Lower leg skin (tissue), 4 donors: ENCODE results near the gene IFNGR1. TPM values are rescaled to one million over a fixed set of nuclear protein-coding genes. Genes with fewer than 3 reads are reported as not detected.

ENCODE experiments used
- DNase-seq, 2 donors: peaks; one replicate each; pipeline ENCODE4 v3.0.0-alpha.2; 2019; ENCODE audit warnings: low spot score in 2 of 2
- H3K4me3 ChIP-seq: fragments of 200-600 bp; sonication (generic); 2 replicates; pipeline ENCODE4 v1.5.1; 2017; ENCODE audit warnings: mild to moderate bottlenecking, low read depth; ENCODE audit not compliant: poor library complexity, severe bottlenecking
- CTCF ChIP-seq, 3 donors: fragments of 450-650 bp; IDR thresholded peaks; one replicate each; pipeline ENCODE4 v1.5.1; 2016; ENCODE audit warnings: antibody characterized with exemption in 3 of 3, mild to moderate bottlenecking in 3 of 3, moderate library complexity in 2 of 3
- POLR2A ChIP-seq, 2 donors: fragments of 450-650 bp; IDR thresholded peaks; one replicate each; pipeline ENCODE4 v1.6.1; 2016 to 2017; ENCODE audit warnings: antibody characterized with exemption in 2 of 2, mild to moderate bottlenecking in 1 of 2, moderate library complexity in 1 of 2
- WGBS, 2 donors: methylation state at CpG; one replicate each; pipeline ENCODE4 v1.1.5; 2018; 5-methylcytosine and 5-hydroxymethylcytosine counted together
- intact Hi-C: fragments of 100-400 bp; cut with DNase I; formaldehyde crosslinking; loops from one replicate; pipeline ENCODE4 v1.15.0; 2023; ENCODE audit warnings: low total_unique reads
- total RNA-seq, 4 donors: library from RNA; depleted of rRNA; stranded (reverse); fragments of >200 nt; gene quantifications; one replicate each; pipeline ENCODE4 v1.1.0, GENCODE V29; 2016

IFNGR1 gene
- total RNA-seq, 4 donors from 2014 or later: 64.2 to 92.1 (median 83.0) TPM

GRCh38 chr6:137197684-137198645 is 21.2 kb downstream of the IFNGR1 start:
- DNase-seq: no peak
- 90 to 94% methylated on average over 11 of the region's 11 CpGs for WGBS, 2 donors
- H3K4me3 ChIP-seq: no peak overlapping the region
- TF ChIP-seq CTCF (IDR thresholded peaks at IDR 0.05): no peak
- TF ChIP-seq POLR2A (IDR thresholded peaks at IDR 0.05): no peak
- intact Hi-C loops: no loop called here

GRCh38 chr6:137193256-137194070 is 25.7 kb downstream of the IFNGR1 start:
- 67 to 75% methylated on average over 5 of the region's 5 CpGs for WGBS, 2 donors
- intact Hi-C loops: no loop called here
- no peak for TF ChIP-seq POLR2A (IDR thresholded peaks at IDR 0.05)
- TF ChIP-seq CTCF (IDR thresholded peaks at IDR 0.05): no peak
- no peak for DNase-seq
- H3K4me3 ChIP-seq: no peak overlapping the region

- H3K4me3 ChIP-seq: no peak overlapping the region
- no peak for DNase-seq
- WGBS, 2 donors: 74 to 78% methylated on average over 4 of the region's 4 CpGs
- intact Hi-C loops: no loop called here
- TF ChIP-seq CTCF (IDR thresholded peaks at IDR 0.05) (no peak), POLR2A (IDR thresholded peaks at IDR 0.05) (no peak)
These were observed 26.4 kb downstream of the IFNGR1 start for GRCh38 chr6:137192821-137193220.

- DNase-seq: no peak
- H3K4me3 ChIP-seq: no peak overlapping the region
- TF ChIP-seq CTCF (IDR thresholded peaks at IDR 0.05) (no peak), POLR2A (IDR thresholded peaks at IDR 0.05) (no peak)
- intact Hi-C loops: no loop called here
- 44 to 48% methylated on average over 1 of the region's 1 CpG for WGBS, 2 donors
These were observed 27.5 kb downstream of the IFNGR1 start for GRCh38 chr6:137191670-137192069.

GRCh38 chr6:137191236-137191635 is 27.9 kb downstream of the IFNGR1 start:
- no peak for DNase-seq
- no peak overlapping the region for H3K4me3 ChIP-seq
- intact Hi-C loops: no loop called here
- TF ChIP-seq POLR2A (IDR thresholded peaks at IDR 0.05) (no peak), CTCF (IDR thresholded peaks at IDR 0.05) (no peak)
- WGBS, 2 donors: 77% methylated on average over 3 of the region's 3 CpGs
